ENCODE data around the gene TRABD. TPM values are rescaled to one million over a fixed set of nuclear protein-coding genes. Genes with fewer than 3 reads are reported as not detected.

Gene TRABD
- total RNA-seq, 4 donors from 2014 or later, result 39.3 to 55.1 (median 45.8) TPM

GRCh38 chr22:50205781-50206569 lies 20.3 kb downstream of the TRABD start:
- Histone ChIP-seq H3K4me3 (no peak overlapping the region), H3K36me3 (peaks cover 10 to 77% (median 22%) of the 10 kb centered on the region in 3 donors), H3K4me1 (peaks cover 8 to 65% (median 11%) of the 10 kb centered on the region in 3 donors), H3K9me3 (no peaks in the 10 kb centered on the region), H3K27me3 (no peaks in the 10 kb centered on the region), H3K27ac (peak overlapping the region; percentile 5 to 61 (median 53))
- intact Hi-C loops (cut with DNase I), result no loop called here
- no peak for DNase-seq
- 87 to 93% methylated on average over 27 to 34 of the region's 45 CpGs for WGBS, 2 donors
- TF ChIP-seq, protein P1, sequence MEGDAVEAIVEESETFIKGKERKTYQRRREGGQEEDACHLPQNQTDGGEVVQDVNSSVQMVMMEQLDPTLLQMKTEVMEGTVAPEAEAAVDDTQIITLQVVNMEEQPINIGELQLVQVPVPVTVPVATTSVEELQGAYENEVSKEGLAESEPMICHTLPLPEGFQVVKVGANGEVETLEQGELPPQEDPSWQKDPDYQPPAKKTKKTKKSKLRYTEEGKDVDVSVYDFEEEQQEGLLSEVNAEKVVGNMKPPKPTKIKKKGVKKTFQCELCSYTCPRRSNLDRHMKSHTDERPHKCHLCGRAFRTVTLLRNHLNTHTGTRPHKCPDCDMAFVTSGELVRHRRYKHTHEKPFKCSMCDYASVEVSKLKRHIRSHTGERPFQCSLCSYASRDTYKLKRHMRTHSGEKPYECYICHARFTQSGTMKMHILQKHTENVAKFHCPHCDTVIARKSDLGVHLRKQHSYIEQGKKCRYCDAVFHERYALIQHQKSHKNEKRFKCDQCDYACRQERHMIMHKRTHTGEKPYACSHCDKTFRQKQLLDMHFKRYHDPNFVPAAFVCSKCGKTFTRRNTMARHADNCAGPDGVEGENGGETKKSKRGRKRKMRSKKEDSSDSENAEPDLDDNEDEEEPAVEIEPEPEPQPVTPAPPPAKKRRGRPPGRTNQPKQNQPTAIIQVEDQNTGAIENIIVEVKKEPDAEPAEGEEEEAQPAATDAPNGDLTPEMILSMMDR (IDR thresholded peaks at IDR 0.05), result no peak
- no peak for TF ChIP-seq POLR2A (IDR thresholded peaks at IDR 0.05)

DNA sequence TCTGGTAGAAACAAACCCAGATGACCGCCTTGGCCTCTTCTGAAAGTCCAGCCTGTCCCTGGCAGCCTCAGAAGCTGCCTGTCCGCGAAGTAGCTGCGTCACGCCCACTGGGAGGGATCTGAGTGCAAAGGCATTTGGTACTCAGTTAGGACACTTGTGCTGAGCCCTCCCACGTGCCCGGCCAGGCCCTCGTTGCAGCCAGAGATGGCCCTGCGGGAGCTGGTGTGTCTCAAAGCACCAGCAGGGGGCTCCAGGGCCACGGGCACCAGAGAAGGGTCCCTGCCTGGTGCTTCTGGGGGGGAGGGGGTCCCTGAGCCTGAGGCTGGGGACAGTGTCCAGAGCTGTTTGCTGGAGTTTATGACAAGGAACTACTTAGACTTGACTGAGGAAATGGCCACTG lies 20.9 kb downstream of the TRABD start:
- Histone ChIP-seq H3K36me3 (peaks cover 14 to 83% (median 24%) of the 10 kb centered on the region in 3 donors), H3K27me3 (no peaks in the 10 kb centered on the region), H3K4me3 (no peak overlapping the region), H3K27ac (peak overlapping the region in 2 of 4 donors; percentile 55 to 61), H3K9me3 (no peaks in the 10 kb centered on the region), H3K4me1 (peaks cover 7 to 64% (median 8%) of the 10 kb centered on the region in 3 donors)
- DNase-seq, result no peak
- intact Hi-C loops (cut with DNase I), result no loop called here
- TF ChIP-seq, protein P1 (IDR thresholded peaks at IDR 0.05), result peak in 4 of 6 experiments; percentile 14 to 31 (median 26)
- no peak for TF ChIP-seq POLR2A (IDR thresholded peaks at IDR 0.05)
- 100% methylated on average over 1 of the region's 10 CpGs; no CpG with 5 or more reads in 1 of the 2 donors for whole genome bisulfite sequencing, 2 donors

GRCh38 chr22:50207383-50208140 lies 21.8 kb downstream of the TRABD start:
- 66 to 72% methylated on average over 6 to 11 of the region's 23 CpGs for WGBS, 2 donors
- no peak for TF ChIP-seq POLR2A (IDR thresholded peaks at IDR 0.05)
- TF ChIP-seq, protein P1 (IDR thresholded peaks at IDR 0.05), result no peak
- H3K4me3 ChIP-seq, result no peak overlapping the region
- peak overlapping the region in 1 of 4 donors; percentile 61 for H3K27ac ChIP-seq
- H3K27me3 ChIP-seq, result no peaks in the 10 kb centered on the region
- no peak for DNase-seq
- H3K36me3 ChIP-seq, result peaks cover 14 to 93% (median 29%) of the 10 kb centered on the region in 3 donors
- peaks cover 0 to 54% (median 0%) of the 10 kb centered on the region in 3 donors for H3K4me1 ChIP-seq
- no peaks in the 10 kb centered on the region for H3K9me3 ChIP-seq
- intact Hi-C loops (cut with DNase I), result no loop called here

- Histone ChIP-seq H3K36me3 (peaks cover 14 to 95% (median 33%) of the 10 kb centered on the region in 3 donors), H3K4me3 (no peak overlapping the region), H3K4me1 (peaks cover 0 to 49% (median 0%) of the 10 kb centered on the region in 3 donors), H3K27me3 (no peaks in the 10 kb centered on the region), H3K9me3 (no peaks in the 10 kb centered on the region), H3K27ac (no peak overlapping the region)
- no peak for TF ChIP-seq POLR2A (IDR thresholded peaks at IDR 0.05)
- TF ChIP-seq, protein P1 (IDR thresholded peaks at IDR 0.05), result no peak
- DNase-seq, result no peak
- 81 to 83% methylated on average over 9 of the region's 22 CpGs for WGBS, 2 donors
- intact Hi-C loops (cut with DNase I), result no loop called here
These were observed 22.8 kb downstream of the TRABD start for GRCh38 chr22:50208430-50208938.

Measured in esophagus squamous epithelium (tissue), 5 donors.